K562 (cell line): ENCODE measurements around the gene NCDN. TPM values are rescaled to one million over a fixed set of nuclear protein-coding genes. Genes with fewer than 3 reads are reported as not detected.

Experiments
- ATAC-seq: fragments of 200-7000 bp; cut with Tn5 transposase; 3 replicates; pipeline ENCODE4 v1.9.1; 2020; ENCODE audit warnings: moderate library complexity
- BruUV-seq: library from RNA; stranded (reverse); fragments of 400-500 nt; replicated peaks from 2 replicates; lab custom pipeline; 2021; lab: Mats Ljungman, UMichigan
- CTCF ChIA-PET: fragments of 300-600 bp; formaldehyde crosslinking; extraction: SDS; loops from one replicate; lab custom pipeline; 2021; ENCODE audit warnings: low intra/inter-chr PET ratio; lab: Yijun Ruan, JAX
- POLR2A ChIA-PET: fragments of 300-600, 350-650 bp; sonication (Branson Sonifier 250); formaldehyde crosslinking; extraction: SDS; loops from one replicate; lab custom pipeline; 2021; ENCODE audit warnings: antibody characterized with exemption, inconsistent platforms; lab: Yijun Ruan, JAX
- DNase-seq, 4 experiments: peaks; one replicate each; pipeline versions ENCODE4 v3.0.0 to v3.0.0-alpha.2; 2011 to 2018; ENCODE audit warnings: low spot score in 3 of 4, mixed read lengths in 3 of 4; ENCODE audit errors: extremely low read depth in 1 of 4
- FAIRE-seq: peaks from 2 replicates; lab custom pipeline; 2011; peaks lifted over from hg19 to GRCh38; lab: Jason Lieb, UNC
- H2AFZ ChIP-seq: 2 replicates; pipeline ENCODE4 v1.6.0; 2011; ENCODE audit warnings: low read depth, low read length, control low read depth, inconsistent platforms
- H3K27ac ChIP-seq: fragments of 200-600 bp; 3 replicates; pipeline ENCODE4 v1.8.0; 2011; ENCODE audit warnings: low read depth, mild to moderate bottlenecking, control low read depth, inconsistent platforms, low read length, moderate library complexity, mixed read lengths; ENCODE audit errors: extremely low read depth
- H3K27me3 ChIP-seq, 2 experiments: fragments of 300-600 bp in 1 of 2; 2 replicates in 1 of 2; 3 replicates in 1 of 2; pipeline versions ENCODE4 v1.6.0 to v1.8.0; 2011; ENCODE audit warnings: inconsistent platforms in 2 of 2, low read length in 2 of 2, mild to moderate bottlenecking in 1 of 2, mixed read lengths in 1 of 2, moderate library complexity in 1 of 2; ENCODE audit not compliant: control insufficient read depth in 2 of 2, insufficient read depth in 2 of 2
- H3K36me3 ChIP-seq: fragments of 300-600 bp; 3 replicates; pipeline ENCODE4 v1.8.0; 2011; ENCODE audit warnings: mild to moderate bottlenecking, low read length, inconsistent platforms; ENCODE audit not compliant: control insufficient read depth, insufficient read depth
- H3K4me1 ChIP-seq, 2 experiments: fragments of 200-600 bp in 1 of 2; replicated peaks in 1 of 2; 2 replicates in 1 of 2; 3 replicates in 1 of 2; pipeline versions ENCODE4 v1.5.1 to v1.8.0; 2011; ENCODE audit warnings: inconsistent platforms in 2 of 2, low read length in 2 of 2, mild to moderate bottlenecking in 1 of 2, mixed read lengths in 1 of 2, moderate library complexity in 1 of 2; ENCODE audit not compliant: control insufficient read depth in 2 of 2, insufficient read depth in 2 of 2
- H3K4me2 ChIP-seq: 2 replicates; pipeline ENCODE4 v1.6.1; 2011; ENCODE audit warnings: low read length, control low read depth, inconsistent platforms, mixed read lengths; ENCODE audit not compliant: insufficient read depth
- H3K4me3 ChIP-seq: fragments of 200-600 bp; sonication (generic), shearing (Covaris generic); 2 replicates; pipeline ENCODE4 v1.5.1; 2016; ENCODE audit warnings: control low read depth, inconsistent platforms
- H3K79me2 ChIP-seq: fragments of 200-600 bp; 3 replicates; pipeline ENCODE4 v1.8.0; 2011; ENCODE audit warnings: low read length, inconsistent platforms; ENCODE audit not compliant: control insufficient read depth, insufficient read depth
- H3K9ac ChIP-seq, 2 experiments: 2 replicates each; pipeline versions ENCODE4 v1.6.0 to v1.6.1; 2011; ENCODE audit warnings: low read depth in 2 of 2, low read length in 2 of 2, control low read depth in 1 of 2, inconsistent platforms in 1 of 2, mild to moderate bottlenecking in 1 of 2, mixed read lengths in 1 of 2; ENCODE audit not compliant: insufficient read depth in 1 of 2
- H3K9me1 ChIP-seq: one replicate; pipeline ENCODE4 v1.6.0; 2011; ENCODE audit warnings: inconsistent platforms, mild to moderate bottlenecking, low read length, moderate library complexity; ENCODE audit not compliant: control insufficient read depth, insufficient read depth
- H3K9me3 ChIP-seq: replicated peaks from 2 replicates; pipeline ENCODE4 v1.5.1; 2011; ENCODE audit warnings: low read depth, low read length, inconsistent platforms; ENCODE audit not compliant: control insufficient read depth, insufficient read depth
- H4K20me1 ChIP-seq: replicated peaks from 2 replicates; pipeline ENCODE4 v1.6.1; 2011; ENCODE audit warnings: low read length, inconsistent platforms, mixed read lengths; ENCODE audit not compliant: control insufficient read depth, insufficient read depth
- NCOA4 ChIP-seq: fragments of 450-650 bp; IDR thresholded peaks from 2 replicates; pipeline ENCODE4 v1.6.1; 2018; ENCODE audit warnings: mild to moderate bottlenecking; ENCODE audit not compliant: partially characterized antibody
- SMARCA4 ChIP-seq: fragments of 450-650 bp; IDR thresholded peaks from 2 replicates; pipeline ENCODE4 v1.6.1; 2016
- SPI1 ChIP-seq: IDR thresholded peaks from 2 replicates; pipeline ENCODE4 v1.6.1; 2011; ENCODE audit warnings: low read depth, low read length, control low read depth, borderline replicate concordance
- TAL1 ChIP-seq: fragments of 450-650 bp; IDR thresholded peaks from 2 replicates; pipeline ENCODE4 v1.6.1; 2016; ENCODE audit warnings: mild to moderate bottlenecking
- ZNF764 ChIP-seq: fragments of 250-450 bp; sonication (Bioruptor Pico); IDR thresholded peaks from 2 replicates; pipeline ENCODE4 v1.4.0; 2020; ENCODE audit warnings: low read depth, mild to moderate bottlenecking, moderate library complexity
- ZNF766 ChIP-seq: fragments of 200-800 bp; sonication (Bioruptor generic); conservative IDR thresholded peaks from 2 replicates; pipeline ENCODE4 v1.6.1; 2016; ENCODE audit warnings: missing genetic modification characterization, missing compliant biosample characterization
- WGBS: fragments of 100-300 bp; shearing (Covaris generic); methylation state at CpG from one replicate; pipeline ENCODE4 v1.1.6; 2016; ENCODE audit warnings: low coverage, mixed read lengths; ENCODE audit not compliant: insufficient coverage; ENCODE audit errors: missing lambda C conversion rate; 5-methylcytosine and 5-hydroxymethylcytosine counted together
- in situ Hi-C: fragments of 300-500 bp; cut with MboI; formaldehyde crosslinking; loops from 4 replicates; pipeline ENCODE4 v1.15.0; 2018; ENCODE audit warnings: inconsistent platforms, mixed read lengths
- intact Hi-C: fragments of 100-400 bp; cut with micrococcal nuclease; formaldehyde crosslinking; loops from 2 replicates; pipeline ENCODE4 v1.14.2; 2022
- polyA plus RNA-seq, 8 experiments: library from polyadenylated mRNA; depleted of rRNA in 4 of 8; stranded (reverse) in 5 of 8; unstranded in 3 of 8; fragments of >200 nt; fragmentation: Nextera tagmentation in 2 of 8; fragmentation: Illumina TruSeq in 1 of 8; extraction: Ambion mirVana in 2 of 8; extraction: Trizol in 1 of 8; gene quantifications; 2 replicates each; pipeline versions ENCODE4 v1.2.1 to v1.2.3, GENCODE V29; 2011 to 2014; ENCODE audit warnings: inconsistent platforms in 1 of 8, missing spikeins in 1 of 8
- total RNA-seq, 7 experiments: library from RNA; depleted of rRNA in 6 of 7; stranded (reverse); fragments of >200 nt in 6 of 7; fragmentation: Illumina TruSeq in 2 of 7; extraction: Trizol in 2 of 7; gene quantifications; 2 replicates each; pipeline versions ENCODE4 v1.2.1 to v1.2.3, GENCODE V29; 2011 to 2021; ENCODE audit warnings: low replicate concordance in 1 of 7

Gene NCDN
- total and polyA plus RNA-seq, 9 of the 15 experiments (the other 6 are each of a cell fraction or from before 2014, with no cell fraction given): 1.9 to 35.1 (median 10.7) TPM

- Histone ChIP-seq H3K36me3 (peaks cover 35% of the 10 kb centered on the region; the same call in 2 of the 3 replicates), H3K4me2 (no peak overlapping the region), H3K9ac (peak overlapping the region in 1 of 2 experiments; percentile 15; a peak in 1 of 4 replicates), H3K79me2 (peaks cover 16% of the 10 kb centered on the region; the same call in 1 of the 3 replicates), H3K4me1 (no peaks in the 10 kb centered on the region), H3K27ac (no peak overlapping the region), H3K9me3 (no peaks in the 10 kb centered on the region), H3K27me3 (no peaks in the 10 kb centered on the region), H4K20me1 (no peaks in the 10 kb centered on the region), H2AFZ (no peak overlapping the region)
- CTCF ChIA-PET: no interaction called here
- BruUV-seq: no TSS peak
- 61% methylated on average over 6 of the region's 6 CpGs for WGBS
- FAIRE-seq: peak; percentile 15
- in situ Hi-C loops (no loop called here), intact Hi-C loops (no loop called here)
- ATAC-seq: peak; percentile 45; the same call in 1 of the 3 replicates
- POLR2A ChIA-PET: interaction anchor here (0.6 to 0.7 kb wide), 2 partner anchors 9 to 175 kb away, joined by 3 read pairs; no protein-coding TSS in a partner anchor
- TF ChIP-seq SPI1 (0 out of 2 replicates have a peak, but pooled peaks have one; percentile 30), ZNF764 (CRISPR knock-in tag) (no peak)
- TF ChIP-seq, all 486 proteins: peak for 1
- no peak overlapping the region for H3K4me3 ChIP-seq
- DNase-seq: no peak
- H3K9me1 ChIP-seq: no peaks in the 10 kb centered on the region
Measured at GRCh38 chr1:35539073-35539823, 18.4 kb upstream of the NCDN start.

DNA sequence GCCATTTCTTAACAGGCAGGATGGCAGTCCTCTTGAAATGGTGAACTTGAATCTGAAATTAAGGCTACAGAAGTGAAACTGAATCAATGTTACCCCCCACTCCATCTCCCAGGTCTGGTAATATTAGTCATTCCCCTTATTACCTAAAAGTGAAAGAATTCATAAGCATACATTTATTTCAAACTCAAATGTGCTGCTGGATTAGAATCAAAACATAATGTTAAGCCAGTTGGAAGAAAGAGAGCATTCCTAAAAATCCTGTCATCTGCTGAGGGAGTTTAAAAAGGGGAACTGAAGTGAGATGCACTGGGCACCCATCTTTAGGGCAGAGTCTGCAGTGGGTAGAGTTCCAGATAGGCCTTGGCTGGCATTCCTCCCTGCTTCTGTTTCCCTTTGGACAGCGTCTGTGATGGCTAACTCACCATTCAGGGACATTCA, 17.8 kb upstream of the NCDN start:
- CTCF ChIA-PET: no interaction called here
- intact Hi-C loops: no loop called here
- Histone ChIP-seq H4K20me1 (no peaks in the 10 kb centered on the region), H3K9me3 (no peaks in the 10 kb centered on the region), H3K79me2 (peaks cover 22% of the 10 kb centered on the region; the same call in 2 of the 3 replicates)
- no TSS peak for BruUV-seq
- POLR2A ChIA-PET: interaction anchor here (0.6 to 0.7 kb wide), 2 partner anchors 9 to 175 kb away, joined by 3 read pairs; no protein-coding TSS in a partner anchor
- TF ChIP-seq NCOA4: no peak
- no peak for TF ChIP-seq SMARCA4
- TF ChIP-seq ZNF766 (CRISPR knock-in tag): no peak
- no peak for TF ChIP-seq TAL1
- TF ChIP-seq SPI1: peak; percentile 47
- TF ChIP-seq, all 486 proteins: peak for 1
- 67% methylated on average over 1 of the region's 1 CpG for WGBS
- FAIRE-seq (no peak), DNase-seq (no peak), ATAC-seq (no peak)
- H3K4me3 ChIP-seq: no peak overlapping the region
- no peak overlapping the region for H3K4me2 ChIP-seq
- in situ Hi-C loops: loop anchor here (10.0 kb wide), 1 partner anchor 345 kb away; the partner anchor contains the start of gene SFPQ
- no peaks in the 10 kb centered on the region; a peak in 1 of 5 replicates for H3K4me1 ChIP-seq
- no peak overlapping the region for H3K27ac ChIP-seq
- no peak overlapping the region for H2AFZ ChIP-seq
- no peaks in the 10 kb centered on the region for H3K9me1 ChIP-seq
- no peaks in the 10 kb centered on the region for H3K27me3 ChIP-seq
- peaks cover 39% of the 10 kb centered on the region; the same call in 2 of the 3 replicates for H3K36me3 ChIP-seq
- no peak overlapping the region for H3K9ac ChIP-seq
